Measurements from ENCODE around the gene NEU4.
"Not testable (repeated sequence)": the region's sequence is repeated elsewhere in the genome, so short reads cannot be mapped to it uniquely, and the experiment has no call there.

The NEU4 gene

GRCh38 chr2:241799522-241800197 is 9.3 kb upstream of the NEU4 start:
- DNase-seq = no peak

GRCh38 chr2:241800198-241800903 is 8.6 kb upstream of the NEU4 start:
- not testable (repeated sequence) for DNase-seq

- no peak for DNase-seq
Observed at GRCh38 chr2:241801611-241802420, 7.2 kb upstream of the NEU4 start.

- no peak for DNase-seq
Observed at GRCh38 chr2:241802421-241803318, 6.3 kb upstream of the NEU4 start.

- peak in 1 of 2 experiments; percentile 49 for DNase-seq
Observed at GRCh38 chr2:241803387-241804325, 5.3 kb upstream of the NEU4 start.

- DNase-seq = no peak
Observed at GRCh38 chr2:241804326-241805229, 4.4 kb upstream of the NEU4 start.

GRCh38 chr2:241806217-241806616 is 2.8 kb upstream of the NEU4 start:
- not testable (repeated sequence) for DNase-seq

GRCh38 chr2:241808051-241808720 is 807 bp upstream of the NEU4 start:
- no peak for DNase-seq

- DNase-seq = no peak
Observed at GRCh38 chr2:241809383-241810306, 652 bp downstream of the NEU4 start.

- DNase-seq = no peak
Observed at GRCh38 chr2:241810307-241811200, 1.6 kb downstream of the NEU4 start.

- no peak for DNase-seq
Observed at GRCh38 chr2:241811201-241811951, 2.4 kb downstream of the NEU4 start.

GRCh38 chr2:241811952-241812729 is 3.1 kb downstream of the NEU4 start:
- no peak for DNase-seq

- DNase-seq = no peak
Observed at GRCh38 chr2:241812730-241813643, 4.0 kb downstream of the NEU4 start.

- no peak for DNase-seq
Observed at GRCh38 chr2:241813644-241814392, 4.8 kb downstream of the NEU4 start.
